Astrocyte of the hippocampus (primary cell): ENCODE results near the gene CNNM1.

Source experiments
- DNase-seq: peaks from one replicate; pipeline ENCODE4 v3.0.0; 2011; ENCODE audit warnings: low read depth, low spot score

Gene CNNM1

DNA sequence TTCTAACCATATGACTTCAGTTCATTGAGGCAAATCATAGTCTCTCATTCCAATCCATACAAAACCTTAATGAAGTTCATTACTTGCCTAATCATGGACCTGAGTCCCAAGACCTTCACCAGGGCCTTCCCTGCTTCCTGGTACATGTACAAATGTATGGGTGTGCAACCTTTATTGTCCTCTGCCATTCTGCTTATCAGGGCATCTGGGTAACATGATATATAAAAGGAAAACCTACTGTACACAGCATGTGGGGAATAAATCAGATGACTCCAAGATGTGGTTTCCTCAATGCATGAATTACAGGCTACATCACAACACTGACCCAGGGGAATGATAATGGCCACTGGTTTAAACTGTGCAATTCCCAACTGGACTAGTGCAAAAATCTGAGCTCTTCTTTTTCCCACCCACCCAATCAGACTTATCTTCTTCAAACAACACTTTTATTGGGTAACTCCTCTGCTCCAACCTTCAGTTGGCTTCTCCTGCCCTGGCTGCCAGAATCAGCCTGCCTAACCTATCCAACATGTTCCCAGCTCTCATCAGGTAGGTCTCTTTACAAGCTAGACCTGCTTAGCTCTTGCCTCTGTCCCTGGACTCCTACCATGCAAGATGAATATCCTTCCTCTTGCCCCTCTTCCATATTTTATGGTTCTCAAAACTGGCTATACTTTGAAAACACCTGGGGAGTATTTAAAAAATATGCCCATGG lies 89.9 kb downstream of the CNNM1 start:
- no peak for DNase-seq

DNA sequence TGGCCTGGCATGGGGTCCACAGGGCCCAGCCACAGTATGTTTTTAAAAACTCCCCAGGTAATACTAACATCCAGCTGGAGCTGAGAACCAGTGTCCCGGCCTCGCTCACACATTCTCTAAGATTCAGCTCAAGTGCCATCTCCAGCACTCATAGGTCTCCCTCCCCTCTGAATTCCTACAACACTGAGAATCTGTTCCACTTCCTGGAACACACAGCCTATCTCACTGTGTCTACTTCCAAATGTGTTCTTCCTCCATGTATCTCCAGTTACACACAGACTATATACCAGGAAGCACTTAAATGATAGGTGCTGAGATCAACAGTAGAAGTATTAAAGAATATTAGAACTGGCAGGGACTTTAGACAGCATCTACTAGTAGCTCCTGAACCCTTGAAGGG lies 90.5 kb downstream of the CNNM1 start:
- DNase-seq = no peak

- no peak for DNase-seq
These were observed 92.1 kb downstream of the CNNM1 start for GRCh38 chr10:99421233-99421739.

DNA sequence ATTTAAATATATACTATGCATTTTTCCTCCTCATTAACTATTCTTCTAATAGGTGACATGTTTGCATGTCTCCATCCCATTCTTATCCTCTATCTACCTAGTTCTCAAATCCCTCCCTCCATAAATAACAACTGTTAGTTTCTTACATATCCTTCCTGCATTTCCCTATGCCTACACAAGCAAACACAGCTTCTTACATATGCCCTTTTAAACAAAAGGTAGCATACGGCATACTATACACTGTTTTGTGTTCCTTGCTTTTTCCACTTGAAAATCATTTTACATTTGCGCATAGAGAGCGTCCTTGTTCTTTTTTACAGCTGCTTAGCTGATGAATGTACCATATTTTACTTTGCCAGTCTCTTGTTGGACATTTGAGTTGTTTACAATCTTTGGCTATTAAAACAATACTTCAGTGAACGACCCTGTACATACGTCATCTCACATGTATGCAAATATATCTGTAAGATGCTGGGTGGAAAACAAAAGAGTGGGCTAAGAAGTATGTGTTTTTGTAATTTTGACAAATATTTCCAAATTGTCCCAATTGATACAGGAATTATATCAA lies 93.5 kb downstream of the CNNM1 start:
- no peak for DNase-seq

DNA sequence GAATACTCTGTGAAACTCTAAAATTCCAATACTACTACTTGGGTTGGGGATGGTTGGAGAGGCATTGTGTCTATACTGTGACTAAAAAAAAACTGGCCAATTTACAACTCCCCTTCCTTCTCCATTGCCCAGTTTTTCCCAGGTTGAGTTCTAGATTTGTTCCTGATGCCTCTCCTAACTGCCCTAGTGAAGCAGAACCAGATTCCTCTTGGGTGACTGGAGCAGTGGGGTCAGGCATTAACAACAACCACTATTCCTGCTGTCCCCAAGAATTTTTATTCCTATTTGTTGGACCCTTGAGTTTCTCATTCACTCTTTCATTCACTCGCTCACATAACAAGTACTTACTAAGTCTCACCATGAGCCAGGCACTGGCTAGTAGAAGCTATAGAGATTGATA lies 95.5 kb downstream of the CNNM1 start:
- DNase-seq = no peak

GRCh38 chr10:99425204-99425603 lies 96.0 kb downstream of the CNNM1 start:
- no peak for DNase-seq

GRCh38 chr10:99426689-99427088 lies 97.5 kb downstream of the CNNM1 start:
- no peak for DNase-seq

GRCh38 chr10:99427566-99428190 lies 98.5 kb downstream of the CNNM1 start:
- no peak for DNase-seq

DNA sequence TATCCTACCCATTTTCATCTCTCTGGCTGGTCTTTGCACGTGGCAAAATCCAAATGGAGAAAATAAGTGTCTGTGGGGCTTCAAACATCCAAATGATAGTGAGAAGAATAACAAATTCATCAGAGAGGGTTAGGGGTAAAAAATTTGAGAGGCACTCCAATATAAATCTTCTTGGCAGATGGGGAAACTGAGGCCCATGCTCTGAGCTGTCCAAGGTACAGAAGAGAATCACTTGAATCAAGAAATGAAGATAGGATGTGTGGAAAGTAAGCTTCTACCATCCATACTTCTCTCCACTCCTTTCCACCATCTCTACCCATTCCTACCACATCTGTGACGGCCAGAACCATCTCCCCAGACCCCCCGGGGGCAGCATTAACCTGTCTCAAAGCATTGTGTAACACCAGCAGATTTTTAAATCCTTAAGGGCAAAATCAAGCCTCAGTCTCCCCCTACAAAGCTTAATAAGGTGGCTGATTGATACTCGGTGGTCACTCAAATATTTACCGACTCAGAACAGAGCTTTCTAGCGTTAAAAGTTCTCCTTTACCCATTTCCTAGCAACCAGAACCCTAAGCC lies 100.5 kb downstream of the CNNM1 start:
- DNase-seq = no peak

GRCh38 chr10:99430116-99430450 lies 100.9 kb downstream of the CNNM1 start:
- DNase-seq = no peak

DNA sequence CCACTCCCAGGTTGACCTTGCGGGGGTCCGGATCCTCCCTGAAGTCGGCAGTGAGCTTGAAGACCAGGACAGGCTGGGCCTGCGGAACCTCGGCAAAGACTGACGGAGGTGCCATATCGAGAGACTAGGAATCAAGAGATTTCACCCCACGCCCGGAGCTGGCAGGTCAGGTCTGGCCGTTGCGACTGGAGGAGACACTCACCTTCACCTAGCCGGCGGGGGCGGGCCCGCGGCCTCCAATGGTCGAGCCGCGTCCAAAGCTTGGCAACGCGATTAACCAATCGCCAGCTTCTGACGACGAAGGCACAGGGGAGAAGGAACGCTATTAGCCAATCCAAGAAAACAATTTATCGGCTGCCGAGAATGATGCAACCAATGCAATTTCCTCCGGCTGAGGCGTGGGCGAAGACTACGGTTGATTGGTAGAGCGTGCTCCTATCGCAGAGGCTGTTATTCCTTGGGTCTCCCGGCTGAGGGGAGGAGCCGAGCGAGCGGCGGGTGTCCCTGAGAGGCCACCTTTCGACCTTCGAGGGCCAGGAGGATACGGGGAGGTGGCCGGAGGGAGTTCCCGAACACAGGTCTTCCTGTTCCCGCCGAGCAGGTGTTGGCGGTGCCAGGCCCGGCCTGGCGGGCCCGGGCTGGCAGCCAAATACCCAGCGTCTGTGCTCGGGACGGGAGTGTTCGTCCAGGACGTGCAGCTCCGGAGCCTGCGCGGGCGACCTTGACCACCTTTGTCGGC lies 101.5 kb downstream of the CNNM1 start, which contains the start of gene GOT1:
Gene GOT1, minus strand, starts transcription at position 174 of the 739 bp plus-strand sequence. Its CDS starts 59 bp downstream, at position 115.
- peak; percentile 99 for DNase-seq

- peak; percentile 54 for DNase-seq
These were observed 102.1 kb downstream of the CNNM1 start for GRCh38 chr10:99431190-99431760.

GRCh38 chr10:99432047-99432446 lies 102.9 kb downstream of the CNNM1 start:
- DNase-seq = no peak

DNA sequence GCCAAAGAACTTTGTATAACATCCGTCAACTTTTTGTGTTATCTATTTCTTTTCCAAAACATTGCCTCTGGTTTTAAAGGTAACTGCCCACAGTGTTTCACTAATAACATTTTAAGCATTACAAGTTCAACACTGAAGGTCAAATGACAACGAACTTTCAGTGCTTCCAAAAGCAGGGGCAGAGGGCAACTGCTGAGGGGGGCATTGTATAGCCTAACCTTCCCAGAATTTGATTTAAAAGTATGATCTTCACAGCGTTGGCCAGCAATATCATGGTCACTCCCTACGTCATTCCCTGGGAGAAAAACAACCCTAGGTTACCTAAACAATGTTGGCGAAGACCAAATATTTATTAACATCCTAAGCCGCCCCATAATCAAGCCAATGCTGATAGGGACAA lies 103.7 kb downstream of the CNNM1 start:
- DNase-seq = no peak

DNA sequence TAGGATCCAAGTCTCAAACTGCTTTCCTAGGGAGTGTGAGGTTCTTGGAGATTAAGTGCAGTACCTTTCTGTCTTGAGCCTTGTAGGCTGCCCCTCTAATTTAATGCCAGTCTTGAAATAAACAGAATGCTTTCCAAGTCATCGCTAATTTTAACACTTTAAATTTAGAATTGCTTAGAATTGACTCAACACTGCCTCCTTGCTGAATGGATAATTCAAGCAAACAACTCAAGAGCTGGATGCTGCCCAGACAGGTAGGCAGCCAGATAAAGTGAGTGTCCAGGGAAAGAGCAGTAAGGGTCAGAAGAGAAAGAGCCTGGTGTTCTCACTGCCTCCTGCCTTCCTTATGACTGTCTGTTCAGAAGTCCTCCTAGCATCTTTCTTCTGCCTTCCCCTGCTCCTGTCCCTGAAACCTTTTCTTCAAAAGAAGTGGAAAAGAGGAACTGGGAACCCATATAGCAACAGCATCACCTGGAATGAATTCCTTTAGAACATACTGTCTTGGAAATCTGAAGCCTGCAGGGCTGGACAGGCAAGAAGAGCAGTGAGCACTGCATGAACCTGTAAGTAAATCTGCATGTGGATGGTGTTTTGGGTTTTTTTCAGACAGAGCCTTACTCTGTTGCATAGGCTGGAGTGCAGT lies 104.3 kb downstream of the CNNM1 start:
- DNase-seq = peak; percentile 11

DNA sequence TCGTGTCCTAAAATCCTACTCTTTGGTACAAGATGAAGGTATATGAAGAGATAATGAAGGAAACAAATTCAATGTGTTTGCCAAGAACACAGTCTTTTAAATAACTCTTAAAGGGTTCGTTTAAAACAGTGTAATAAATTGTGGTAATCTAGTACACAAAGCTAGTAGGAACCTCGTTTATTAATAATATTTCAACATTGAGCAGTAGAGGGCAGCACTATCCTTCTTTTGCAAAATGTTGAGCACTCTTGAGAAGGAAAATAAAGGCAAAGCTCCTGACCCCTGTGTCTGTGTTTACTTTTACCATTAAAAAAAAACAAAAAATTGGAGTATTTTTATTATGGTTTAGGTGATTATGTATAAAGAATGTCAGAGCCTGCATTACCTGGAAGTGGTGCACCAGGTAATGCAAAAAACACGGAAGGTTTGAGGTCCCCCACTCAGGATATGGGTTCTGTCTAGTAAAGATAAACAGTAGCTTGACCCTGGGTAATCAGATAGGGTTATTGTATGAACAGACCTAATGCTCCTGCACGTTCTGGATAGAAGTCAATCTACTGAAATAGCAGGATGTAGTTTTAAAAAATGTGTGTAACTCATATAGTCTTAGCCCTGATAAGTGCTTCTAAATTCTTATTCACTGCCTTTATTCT lies 107.0 kb downstream of the CNNM1 start:
- peak; percentile 61 for DNase-seq

DNA sequence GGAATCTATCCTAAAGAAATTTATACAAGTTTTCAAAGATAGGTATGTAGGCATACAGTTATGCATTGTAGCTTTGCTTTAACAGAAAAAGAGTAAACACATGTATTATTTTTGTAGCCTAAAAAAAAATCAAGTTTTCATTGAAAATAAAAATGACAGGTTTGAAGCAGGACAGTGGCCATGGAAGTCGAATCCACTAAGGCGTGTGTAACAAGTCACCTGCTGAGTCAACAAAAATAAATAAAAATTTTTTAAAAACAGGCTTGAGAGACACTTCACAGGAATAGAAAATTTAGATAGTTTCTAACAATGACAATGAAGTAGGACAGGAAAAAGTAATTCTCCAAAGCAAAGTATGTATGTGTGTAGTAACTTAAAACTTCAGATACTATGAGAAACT lies 109.7 kb downstream of the CNNM1 start:
- no peak for DNase-seq

DNA sequence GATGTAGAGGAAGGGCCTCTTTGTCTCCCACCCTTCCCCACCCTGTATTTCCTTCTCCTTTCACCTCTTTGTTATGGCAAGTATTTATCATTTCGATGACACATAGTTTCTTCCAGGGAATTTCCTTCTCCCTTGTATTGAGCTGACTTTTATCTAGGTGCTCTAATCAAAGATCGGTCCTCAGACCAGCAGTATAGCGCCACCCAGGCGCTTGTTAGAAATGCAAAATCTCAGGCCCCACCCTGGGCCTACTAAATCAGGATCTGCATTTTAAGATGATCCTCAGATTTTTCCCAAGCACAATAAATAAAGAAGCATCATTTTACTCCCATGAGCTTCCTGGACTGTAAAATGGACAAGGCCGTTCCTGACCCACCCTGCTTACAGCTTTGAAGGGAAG lies 113.2 kb downstream of the CNNM1 start:
- DNase-seq = no peak

- no peak for DNase-seq
These were observed 114.3 kb downstream of the CNNM1 start for GRCh38 chr10:99443500-99443899.
